HCT116 (cell line): ENCODE data around the gene ARHGEF25. TPM values are rescaled to one million over a fixed set of nuclear protein-coding genes. Genes with fewer than 3 reads are reported as not detected.

Experiments used
- ATAC-seq: fragments of 200-7000 bp; cut with Tn5 transposase; 2 replicates; pipeline ENCODE4 v1.9.1; 2020; ENCODE audit warnings: mild to moderate bottlenecking, moderate library complexity
- BruUV-seq: library from RNA; stranded (reverse); fragments of 400-500 nt; replicated peaks from 2 replicates; lab custom pipeline; 2021; lab: Mats Ljungman, UMichigan
- CTCF ChIA-PET: fragments of 300-600 bp; sonication (Branson Sonifier 250); formaldehyde crosslinking; loops from one replicate; lab custom pipeline; 2021; ENCODE audit warnings: antibody characterized with exemption; lab: Charles Lee
- POLR2A ChIA-PET: fragments of 300-600, 350-600 bp; sonication (Branson Sonifier 250); formaldehyde crosslinking; loops from one replicate; lab custom pipeline; 2021; ENCODE audit warnings: antibody characterized with exemption; lab: Charles Lee
- RAD21 ChIA-PET, 2 experiments: fragments of 300-600 bp; sonication (Branson Sonifier 250); formaldehyde crosslinking; loops; one replicate each; lab custom pipeline; 2023; ENCODE audit warnings: low total read pairs in 2 of 2; ENCODE audit not compliant: uncharacterized antibody in 2 of 2, unreplicated experiment in 2 of 2, low non-redundant PET in 1 of 2; lab: Charles Lee
- DNase-seq: peaks from one replicate; pipeline ENCODE4 v3.0.0-alpha.2; 2010; ENCODE audit warnings: low read depth, low spot score
- H2AFZ ChIP-seq: fragments of 200-600 bp; shearing (Covaris generic), sonication (generic); 2 replicates; pipeline ENCODE4 v1.6.1; 2017; ENCODE audit warnings: low read depth, mixed run types, mixed read lengths, antibody characterized with exemption, low read length; ENCODE audit not compliant: poor library complexity, severe bottlenecking
- H3K27ac ChIP-seq: 2 replicates; pipeline ENCODE4 v1.5.1; 2012; ENCODE audit warnings: low read depth, low read length
- H3K27me3 ChIP-seq: fragments of 200-600 bp; sonication (generic); 2 replicates; pipeline ENCODE4 v1.6.1; 2016; ENCODE audit warnings: mixed run types, low read length, mixed read lengths; ENCODE audit not compliant: insufficient read depth
- H3K36me3 ChIP-seq, 2 experiments: fragments of 200-500 bp in 1 of 2; fragments of 200-600 bp in 1 of 2; sonication (Bioruptor generic) in 1 of 2; sonication (generic) in 1 of 2; 2 replicates each; pipeline versions ENCODE4 v1.5.1 to v1.6.1; 2014 to 2016; ENCODE audit warnings: low read length in 2 of 2, inconsistent platforms in 1 of 2, mixed read lengths in 1 of 2, mixed run types in 1 of 2; ENCODE audit not compliant: insufficient read depth in 2 of 2, control insufficient read depth in 1 of 2
- H3K4me1 ChIP-seq, 2 experiments: fragments of 200-600 bp in 1 of 2; sonication (generic) in 1 of 2; 2 replicates each; pipeline versions ENCODE4 v1.5.1 to v1.6.1; 2012 to 2017; ENCODE audit warnings: low read length in 2 of 2, inconsistent platforms in 1 of 2, mild to moderate bottlenecking in 1 of 2, mixed read lengths in 1 of 2, mixed run types in 1 of 2, moderate library complexity in 1 of 2; ENCODE audit not compliant: insufficient read depth in 2 of 2, control insufficient read depth in 1 of 2
- H3K4me2 ChIP-seq: fragments of 200-600 bp; sonication (generic); 2 replicates; pipeline ENCODE4 v1.6.1; 2017; ENCODE audit warnings: mixed run types, low read length, mixed read lengths
- H3K4me3 ChIP-seq, 2 experiments: fragments of 200-600 bp in 1 of 2; sonication (generic) in 1 of 2; replicated peaks in 1 of 2; 2 replicates each; pipeline ENCODE4 v1.5.1; 2011 to 2016; ENCODE audit warnings: low read length in 2 of 2, control low read depth in 1 of 2, low read depth in 1 of 2, mild to moderate bottlenecking in 1 of 2, mixed read lengths in 1 of 2, mixed run types in 1 of 2
- H3K79me2 ChIP-seq: fragments of 200-600 bp; sonication (generic); 2 replicates; pipeline ENCODE4 v1.6.1; 2017; ENCODE audit warnings: mild to moderate bottlenecking, mixed run types, low read length, moderate library complexity, mixed read lengths; ENCODE audit not compliant: insufficient read depth
- H3K9ac ChIP-seq: fragments of 200-600 bp; sonication (generic); 2 replicates; pipeline ENCODE4 v1.6.1; 2016; ENCODE audit warnings: low read length, mixed read lengths
- H3K9me2 ChIP-seq: fragments of 200-600 bp; sonication (generic), shearing (Covaris generic); 2 replicates; pipeline ENCODE4 v1.6.1; 2017; ENCODE audit warnings: mixed run types, mild to moderate bottlenecking, moderate library complexity; ENCODE audit not compliant: insufficient read depth
- H3K9me3 ChIP-seq, 2 experiments: fragments of 200-500 bp in 1 of 2; fragments of 200-600 bp in 1 of 2; sonication (Bioruptor generic) in 1 of 2; sonication (generic) in 1 of 2; 2 replicates each; pipeline ENCODE4 v1.6.1; 2014 to 2017; ENCODE audit warnings: low read length in 2 of 2, mixed read lengths in 2 of 2, inconsistent platforms in 1 of 2, low read depth in 1 of 2, mild to moderate bottlenecking in 1 of 2, mixed run types in 1 of 2, moderate library complexity in 1 of 2; ENCODE audit not compliant: control insufficient read depth in 1 of 2, insufficient read depth in 1 of 2
- H4K20me1 ChIP-seq: fragments of 200-600 bp; sonication (generic), shearing (Covaris generic); 2 replicates; pipeline ENCODE4 v1.6.1; 2017; ENCODE audit warnings: mixed run types, mild to moderate bottlenecking, moderate library complexity; ENCODE audit not compliant: insufficient read depth
- CBX3 ChIP-seq: IDR thresholded peaks from 2 replicates; pipeline ENCODE4 v1.6.1; 2012; ENCODE audit warnings: low read depth
- EGR1 ChIP-seq: IDR thresholded peaks from 2 replicates; pipeline ENCODE4 v1.6.1; 2012; ENCODE audit warnings: low read depth
- TCF7L2 ChIP-seq: IDR thresholded peaks from 2 replicates; pipeline ENCODE4 v1.7.0; 2011; ENCODE audit warnings: borderline replicate concordance, inconsistent platforms; ENCODE audit not compliant: insufficient read depth, insufficient read length; ENCODE audit errors: extremely low read depth
- ZNF274 ChIP-seq: fragments of 200-500 bp; sonication (Bioruptor generic); IDR thresholded peaks from 2 replicates; pipeline ENCODE4 v1.6.1; 2014; ENCODE audit warnings: mild to moderate bottlenecking, low read depth, low read length, inconsistent platforms
- intact Hi-C: fragments of 100-400 bp; cut with micrococcal nuclease; formaldehyde crosslinking; loops from 2 replicates; pipeline ENCODE4 v1.10.0; 2022
- total RNA-seq: library from RNA; stranded (reverse); gene quantifications from one replicate; pipeline ENCODE4 v1.2.1, GENCODE V29; 2021; ENCODE audit not compliant: unreplicated experiment
- TF ChIP-seq, protein P1 (sequence below), 3 experiments: fragments of 200-600 bp in 1 of 3; sonication (generic) in 1 of 3; IDR thresholded peaks in 2 of 3; conservative IDR thresholded peaks in 1 of 3; 2 replicates each; pipeline ENCODE4 v1.5.1; 2012 to 2017; ENCODE audit warnings: low read depth in 2 of 3, low read length in 2 of 3, antibody characterized with exemption in 1 of 3, borderline replicate concordance in 1 of 3, control low read depth in 1 of 3, mild to moderate bottlenecking in 1 of 3, mixed read lengths in 1 of 3, mixed run types in 1 of 3, moderate library complexity in 1 of 3; ENCODE audit not compliant: insufficient read depth in 1 of 3
- TF ChIP-seq, protein P2 (sequence below): IDR thresholded peaks from 2 replicates; pipeline ENCODE4 v1.6.1; 2012
- TF ChIP-seq, protein P3 (sequence below): IDR thresholded peaks from 2 replicates; pipeline ENCODE4 v1.6.1; 2012; ENCODE audit warnings: low read depth

The ARHGEF25 gene
- total RNA-seq, 1 experiment from 2014 or later = 3.6 TPM

DNA sequence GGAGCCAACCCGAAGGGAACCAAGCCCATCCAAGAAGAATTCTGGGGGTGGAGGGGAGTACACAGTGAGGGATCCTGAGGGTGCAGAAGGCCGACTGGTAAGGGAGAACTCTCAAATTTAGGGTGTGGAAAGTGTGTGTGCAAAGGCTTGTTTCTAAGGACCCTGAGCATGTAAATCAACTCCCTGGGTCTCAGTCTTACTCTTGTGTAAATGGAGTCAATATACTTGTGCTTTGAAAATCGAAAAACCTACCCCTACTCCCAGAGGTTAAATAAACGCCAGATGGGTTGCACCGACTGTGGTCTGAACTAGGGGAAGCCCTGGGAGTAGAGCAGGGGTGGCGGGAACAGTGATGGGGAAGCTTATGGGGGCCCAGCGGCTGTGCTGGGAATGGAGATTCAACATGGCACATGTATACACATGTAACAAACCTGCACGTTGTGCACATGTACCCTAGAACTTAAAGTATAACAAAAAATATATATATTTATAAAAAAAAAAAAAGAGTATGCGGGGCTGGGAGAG is 15.7 kb downstream of the ARHGEF25 start (continued):
- TF ChIP-seq TCF7L2 (no peak), CBX3 (no peak), EGR1 (no peak)
- TF ChIP-seq, protein P1, sequence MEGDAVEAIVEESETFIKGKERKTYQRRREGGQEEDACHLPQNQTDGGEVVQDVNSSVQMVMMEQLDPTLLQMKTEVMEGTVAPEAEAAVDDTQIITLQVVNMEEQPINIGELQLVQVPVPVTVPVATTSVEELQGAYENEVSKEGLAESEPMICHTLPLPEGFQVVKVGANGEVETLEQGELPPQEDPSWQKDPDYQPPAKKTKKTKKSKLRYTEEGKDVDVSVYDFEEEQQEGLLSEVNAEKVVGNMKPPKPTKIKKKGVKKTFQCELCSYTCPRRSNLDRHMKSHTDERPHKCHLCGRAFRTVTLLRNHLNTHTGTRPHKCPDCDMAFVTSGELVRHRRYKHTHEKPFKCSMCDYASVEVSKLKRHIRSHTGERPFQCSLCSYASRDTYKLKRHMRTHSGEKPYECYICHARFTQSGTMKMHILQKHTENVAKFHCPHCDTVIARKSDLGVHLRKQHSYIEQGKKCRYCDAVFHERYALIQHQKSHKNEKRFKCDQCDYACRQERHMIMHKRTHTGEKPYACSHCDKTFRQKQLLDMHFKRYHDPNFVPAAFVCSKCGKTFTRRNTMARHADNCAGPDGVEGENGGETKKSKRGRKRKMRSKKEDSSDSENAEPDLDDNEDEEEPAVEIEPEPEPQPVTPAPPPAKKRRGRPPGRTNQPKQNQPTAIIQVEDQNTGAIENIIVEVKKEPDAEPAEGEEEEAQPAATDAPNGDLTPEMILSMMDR (IDR thresholded peaks at IDR 0.05 in 2 of 3, conservative IDR thresholded peaks at IDR 0.05 in 1 of 3; ENCODE audit: borderline replicate concordance in 1 of 3, insufficient read depth in 1 of 3, low read depth in 2 of 3, low read length in 2 of 3) = no peak

DNA sequence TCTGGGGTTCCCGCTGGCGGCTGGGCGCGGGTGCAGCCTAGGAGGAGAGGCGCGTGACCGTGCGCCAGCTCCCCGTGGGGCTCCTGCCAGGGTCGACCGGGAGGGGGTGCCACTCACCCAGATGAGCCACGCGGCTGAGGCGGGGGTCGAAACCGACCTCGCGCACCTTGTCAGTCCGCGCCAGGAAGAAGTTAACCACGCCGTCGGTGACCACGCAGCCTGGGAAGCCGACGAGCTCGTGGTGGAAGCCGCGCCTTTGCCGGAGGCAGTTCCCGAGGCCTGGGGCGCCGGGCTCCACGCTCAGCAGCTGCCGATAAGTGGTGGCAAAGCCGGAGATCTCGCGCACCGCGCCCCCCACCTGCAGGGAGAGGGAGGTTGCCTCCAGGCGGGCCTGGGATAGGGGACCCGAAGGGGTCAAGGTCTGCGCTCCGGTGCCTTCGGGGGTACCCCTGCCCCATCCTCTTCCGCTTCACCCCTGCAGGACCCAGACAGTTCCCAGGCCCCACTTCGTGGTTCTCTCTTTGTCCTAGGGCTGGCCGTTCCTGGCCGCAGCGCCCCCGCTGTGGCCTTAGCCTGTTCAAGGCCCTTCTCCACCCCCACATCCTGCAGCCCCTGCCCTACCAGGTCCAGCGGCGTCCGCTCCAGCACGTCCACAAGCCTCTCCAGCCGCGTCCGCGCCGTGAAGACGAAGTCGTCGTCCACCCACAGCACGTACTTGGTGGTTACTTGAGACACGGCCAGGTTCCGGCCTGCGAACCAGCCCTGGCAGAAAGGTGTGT is 16.5 kb downstream of the ARHGEF25 start:
- POLR2A ChIA-PET = no interaction called here
- no peak overlapping the region for H2AFZ ChIP-seq
- no TSS peak for BruUV-seq
- TF ChIP-seq, protein P2, sequence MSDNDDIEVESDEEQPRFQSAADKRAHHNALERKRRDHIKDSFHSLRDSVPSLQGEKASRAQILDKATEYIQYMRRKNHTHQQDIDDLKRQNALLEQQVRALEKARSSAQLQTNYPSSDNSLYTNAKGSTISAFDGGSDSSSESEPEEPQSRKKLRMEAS = no peak
- no peak for TF ChIP-seq ZNF274
- TF ChIP-seq, protein P3, sequence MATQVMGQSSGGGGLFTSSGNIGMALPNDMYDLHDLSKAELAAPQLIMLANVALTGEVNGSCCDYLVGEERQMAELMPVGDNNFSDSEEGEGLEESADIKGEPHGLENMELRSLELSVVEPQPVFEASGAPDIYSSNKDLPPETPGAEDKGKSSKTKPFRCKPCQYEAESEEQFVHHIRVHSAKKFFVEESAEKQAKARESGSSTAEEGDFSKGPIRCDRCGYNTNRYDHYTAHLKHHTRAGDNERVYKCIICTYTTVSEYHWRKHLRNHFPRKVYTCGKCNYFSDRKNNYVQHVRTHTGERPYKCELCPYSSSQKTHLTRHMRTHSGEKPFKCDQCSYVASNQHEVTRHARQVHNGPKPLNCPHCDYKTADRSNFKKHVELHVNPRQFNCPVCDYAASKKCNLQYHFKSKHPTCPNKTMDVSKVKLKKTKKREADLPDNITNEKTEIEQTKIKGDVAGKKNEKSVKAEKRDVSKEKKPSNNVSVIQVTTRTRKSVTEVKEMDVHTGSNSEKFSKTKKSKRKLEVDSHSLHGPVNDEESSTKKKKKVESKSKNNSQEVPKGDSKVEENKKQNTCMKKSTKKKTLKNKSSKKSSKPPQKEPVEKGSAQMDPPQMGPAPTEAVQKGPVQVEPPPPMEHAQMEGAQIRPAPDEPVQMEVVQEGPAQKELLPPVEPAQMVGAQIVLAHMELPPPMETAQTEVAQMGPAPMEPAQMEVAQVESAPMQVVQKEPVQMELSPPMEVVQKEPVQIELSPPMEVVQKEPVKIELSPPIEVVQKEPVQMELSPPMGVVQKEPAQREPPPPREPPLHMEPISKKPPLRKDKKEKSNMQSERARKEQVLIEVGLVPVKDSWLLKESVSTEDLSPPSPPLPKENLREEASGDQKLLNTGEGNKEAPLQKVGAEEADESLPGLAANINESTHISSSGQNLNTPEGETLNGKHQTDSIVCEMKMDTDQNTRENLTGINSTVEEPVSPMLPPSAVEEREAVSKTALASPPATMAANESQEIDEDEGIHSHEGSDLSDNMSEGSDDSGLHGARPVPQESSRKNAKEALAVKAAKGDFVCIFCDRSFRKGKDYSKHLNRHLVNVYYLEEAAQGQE = no peak
- CTCF ChIA-PET = no interaction called here
- H3K36me3 ChIP-seq = peaks cover 0 to 14% of the 10 kb centered on the region in 2 experiments; a peak in 2 of 4 replicates
- H3K9me2 ChIP-seq = no peaks in the 10 kb centered on the region
- no peak overlapping the region for H3K4me2 ChIP-seq
- H3K79me2 ChIP-seq = peaks cover 13% of the 10 kb centered on the region
- no peaks in the 10 kb centered on the region for H4K20me1 ChIP-seq
- RAD21 ChIA-PET = no interaction called here
- H3K9ac ChIP-seq = no peak overlapping the region
- H3K4me1 ChIP-seq = peaks cover 5 to 10% of the 10 kb centered on the region in 2 experiments; a peak in 3 of 4 replicates
- H3K27ac ChIP-seq = no peak overlapping the region
- ATAC-seq (no peak), DNase-seq (no peak)
- intact Hi-C loops = no loop called here
- no peaks in the 10 kb centered on the region for H3K9me3 ChIP-seq
- H3K4me3 ChIP-seq = no peak overlapping the region
- peaks cover 4% of the 10 kb centered on the region; the same call in 1 of the 2 replicates for H3K27me3 ChIP-seq
